ENCODE measurements around the gene TEX28.

DNA sequence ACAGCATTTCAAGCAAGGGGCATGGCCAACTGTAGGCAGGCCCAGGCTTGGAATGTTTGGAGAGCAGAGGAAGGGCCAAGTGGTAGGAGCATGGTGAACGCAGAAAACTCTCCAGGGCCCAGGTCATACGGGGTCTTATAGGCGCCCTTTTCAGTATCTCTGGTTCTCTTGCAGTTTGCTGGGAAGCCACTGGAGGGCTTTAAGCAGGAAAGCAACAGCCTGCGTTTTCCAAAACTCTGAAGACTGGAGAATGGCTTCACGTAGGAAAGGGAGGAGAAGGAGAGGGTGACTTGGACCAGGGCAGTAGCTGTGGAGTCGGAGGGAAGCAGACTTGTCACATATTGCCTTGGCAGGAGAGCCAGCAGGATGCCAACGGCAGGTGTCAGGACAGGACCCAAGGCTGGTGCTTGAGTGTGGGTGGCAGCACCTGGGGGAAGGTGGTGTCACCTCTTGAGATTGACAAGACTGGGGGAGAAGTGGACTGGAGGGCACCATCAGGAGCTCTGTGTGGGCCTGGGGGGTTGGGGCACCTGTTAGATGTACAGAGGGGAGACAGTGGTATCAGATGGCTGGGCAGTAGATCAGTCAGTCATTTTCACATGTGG lies 22.6 kb upstream of the TEX28 start:
- TF ChIP-seq, protein P1, sequence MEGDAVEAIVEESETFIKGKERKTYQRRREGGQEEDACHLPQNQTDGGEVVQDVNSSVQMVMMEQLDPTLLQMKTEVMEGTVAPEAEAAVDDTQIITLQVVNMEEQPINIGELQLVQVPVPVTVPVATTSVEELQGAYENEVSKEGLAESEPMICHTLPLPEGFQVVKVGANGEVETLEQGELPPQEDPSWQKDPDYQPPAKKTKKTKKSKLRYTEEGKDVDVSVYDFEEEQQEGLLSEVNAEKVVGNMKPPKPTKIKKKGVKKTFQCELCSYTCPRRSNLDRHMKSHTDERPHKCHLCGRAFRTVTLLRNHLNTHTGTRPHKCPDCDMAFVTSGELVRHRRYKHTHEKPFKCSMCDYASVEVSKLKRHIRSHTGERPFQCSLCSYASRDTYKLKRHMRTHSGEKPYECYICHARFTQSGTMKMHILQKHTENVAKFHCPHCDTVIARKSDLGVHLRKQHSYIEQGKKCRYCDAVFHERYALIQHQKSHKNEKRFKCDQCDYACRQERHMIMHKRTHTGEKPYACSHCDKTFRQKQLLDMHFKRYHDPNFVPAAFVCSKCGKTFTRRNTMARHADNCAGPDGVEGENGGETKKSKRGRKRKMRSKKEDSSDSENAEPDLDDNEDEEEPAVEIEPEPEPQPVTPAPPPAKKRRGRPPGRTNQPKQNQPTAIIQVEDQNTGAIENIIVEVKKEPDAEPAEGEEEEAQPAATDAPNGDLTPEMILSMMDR (conservative IDR thresholded peaks at IDR 0.05; ENCODE audit: low read depth, low read length) = peak; percentile 61
- TF ChIP-seq EZH2 (IDR thresholded peaks at IDR 0.05; ENCODE audit: borderline replicate concordance, low read depth, low read length, poor library complexity, severe bottlenecking) = no peak
